ENCODE measurements around the gene ZNF23.

ZNF23 gene

DNA sequence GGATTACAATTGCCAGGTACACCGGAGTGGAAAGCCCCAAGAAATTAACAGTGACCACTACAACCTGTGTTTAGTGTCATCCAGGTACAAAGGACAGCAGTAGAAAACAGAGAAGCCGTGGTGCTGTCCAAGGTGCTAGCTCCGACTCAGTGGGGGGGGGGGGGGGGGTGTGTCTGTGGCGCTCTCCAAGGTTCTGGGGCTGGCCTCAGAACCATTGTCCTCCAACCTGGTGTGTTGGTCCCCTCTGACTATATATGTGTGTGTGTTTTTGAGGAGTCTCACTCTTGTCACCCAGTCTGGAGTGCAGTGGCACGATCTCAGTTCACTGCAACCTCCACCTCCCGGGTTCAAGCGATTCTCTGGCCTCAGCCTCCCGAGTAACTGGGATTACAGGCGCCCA is 5.8 kb upstream of the ZNF23 start:
- DNase-seq (ENCODE audit: low read depth) = peak; percentile 7

DNA sequence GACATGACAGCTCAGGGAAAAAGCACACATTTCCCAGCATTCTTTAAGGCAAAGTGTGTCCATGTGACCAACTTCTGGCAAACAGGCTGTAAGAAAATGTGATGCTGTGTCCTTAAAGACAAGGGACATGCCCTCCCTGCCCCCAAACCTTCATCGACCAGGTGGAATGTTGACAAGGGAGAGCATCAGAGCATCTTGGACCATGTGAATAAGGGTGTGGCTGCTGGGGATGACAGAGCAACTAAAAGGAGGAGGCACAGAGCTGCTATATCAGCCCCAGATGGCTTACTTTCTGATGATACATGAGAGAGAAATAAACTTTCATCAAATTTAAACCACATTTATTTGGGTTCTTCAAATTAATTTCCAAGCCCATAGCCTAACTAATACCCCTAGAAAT is 2.2 kb upstream of the ZNF23 start:
- no peak for DNase-seq (ENCODE audit: low read depth)

DNA sequence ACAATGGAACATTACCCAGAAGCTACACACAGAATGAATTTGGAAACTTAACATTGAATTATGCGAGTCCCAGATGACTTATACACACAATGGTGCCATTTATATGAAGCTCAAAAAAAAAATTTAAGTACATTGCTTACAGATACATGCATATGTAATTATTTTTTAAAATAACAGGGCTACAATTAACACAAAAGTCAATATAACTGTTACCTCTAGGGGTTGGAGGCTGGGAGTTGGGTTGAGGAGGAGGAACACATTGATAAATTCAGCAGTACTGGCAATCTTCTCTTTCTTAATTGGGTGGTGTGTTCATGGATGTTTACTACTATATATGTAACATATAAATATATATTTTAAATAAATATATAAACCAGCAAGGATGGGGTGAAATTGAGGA is 1.1 kb downstream of the ZNF23 start:
- DNase-seq (ENCODE audit: low read depth) = no peak

DNA sequence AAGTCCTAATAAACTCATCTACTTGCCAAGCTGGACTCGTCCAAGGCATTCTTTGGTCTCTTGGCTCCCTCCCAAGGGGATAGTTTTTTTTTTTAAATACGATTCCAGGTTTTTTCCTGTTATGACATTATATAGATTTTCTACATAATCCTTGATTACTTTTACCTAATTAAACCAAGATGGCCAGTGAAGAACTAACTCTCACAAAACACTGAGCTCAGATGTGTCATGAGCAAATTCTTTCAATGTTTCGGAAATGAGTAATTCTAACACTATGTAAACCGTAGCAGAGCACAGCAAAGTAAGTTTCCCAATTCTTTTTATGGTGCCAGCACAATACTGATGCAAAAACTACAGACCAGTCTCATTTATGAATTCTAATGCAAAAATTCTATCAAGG is 1.8 kb downstream of the ZNF23 start:
- DNase-seq (ENCODE audit: low read depth) = no peak

DNA sequence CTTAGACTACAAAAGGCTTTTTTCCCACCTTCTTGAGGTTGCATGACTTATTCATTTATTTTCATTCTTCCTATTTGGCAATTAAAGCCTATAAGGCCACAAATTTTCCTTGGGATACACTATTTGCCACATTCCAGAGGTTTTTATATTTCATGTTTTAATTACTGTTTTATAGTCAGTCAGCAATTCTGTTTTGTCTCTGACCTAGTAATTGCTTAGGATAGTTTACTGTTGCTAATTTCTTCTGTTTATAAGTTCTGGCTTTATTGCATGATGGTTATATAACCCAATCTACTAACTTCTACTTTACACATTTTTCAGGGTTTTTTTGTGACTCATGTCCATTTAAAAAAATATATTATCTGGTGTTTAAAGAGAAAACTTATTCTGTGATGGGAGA is 2.5 kb downstream of the ZNF23 start:
- DNase-seq (ENCODE audit: low read depth) = no peak

DNA sequence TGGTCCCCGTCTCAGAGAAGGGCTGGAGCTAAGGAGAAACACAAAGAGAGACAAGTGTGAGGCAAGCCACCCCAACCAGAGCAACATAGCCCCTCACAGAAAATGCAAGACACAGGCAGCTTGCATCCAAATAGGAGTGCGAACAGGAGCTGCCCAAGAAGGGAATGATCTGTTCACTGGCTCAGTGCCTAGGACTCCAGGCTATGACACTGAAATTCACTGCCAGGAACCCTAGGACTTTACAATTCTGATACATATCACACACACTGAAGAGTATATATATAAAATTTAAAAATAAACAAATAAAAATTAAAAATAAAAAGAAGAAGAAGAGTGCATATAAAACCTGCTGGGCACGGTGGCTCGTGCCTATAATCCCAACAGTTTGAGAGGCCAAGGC is 5.2 kb downstream of the ZNF23 start:
- DNase-seq (ENCODE audit: low read depth) = no peak

DNA sequence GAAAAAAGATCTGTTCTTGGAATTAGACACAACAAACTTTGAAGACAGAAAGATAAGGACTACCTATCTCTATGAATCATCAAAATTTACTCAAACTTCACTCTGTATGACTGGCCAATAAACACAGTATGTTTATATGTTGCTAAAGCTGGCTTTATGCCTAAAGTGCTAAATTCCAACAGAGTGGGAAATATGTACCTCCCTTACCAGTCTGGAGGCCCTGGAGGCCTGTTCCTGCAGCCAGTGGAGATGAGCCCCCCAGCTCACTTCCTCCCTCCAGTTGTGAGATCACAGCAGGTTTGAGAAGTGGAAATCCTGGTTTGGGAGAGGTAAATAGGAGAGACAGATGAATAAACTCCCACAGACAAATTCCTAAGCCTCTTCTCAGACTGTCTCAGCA is 9.0 kb downstream of the ZNF23 start:
- no peak for DNase-seq (ENCODE audit: low read depth)

DNA sequence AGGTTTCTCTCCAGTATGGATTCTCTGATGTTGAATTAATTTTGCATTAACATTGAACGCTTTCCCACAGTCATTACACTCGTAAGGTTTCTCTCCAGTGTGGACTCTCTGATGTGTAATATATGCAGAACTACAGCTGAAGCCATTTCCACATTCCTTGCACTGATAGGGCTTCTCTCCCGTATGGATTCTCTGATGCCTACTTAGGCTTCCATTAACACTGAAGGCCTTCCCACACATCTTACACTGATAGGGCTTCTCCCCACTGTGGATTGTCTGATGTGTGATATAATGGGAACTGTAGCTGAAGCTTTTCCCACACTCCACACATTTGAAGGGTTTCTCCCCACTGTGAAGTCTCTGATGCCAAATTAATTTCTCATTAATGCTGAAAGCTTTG is 13.0 kb downstream of the ZNF23 start:
- no peak for DNase-seq (ENCODE audit: low read depth)

DNA sequence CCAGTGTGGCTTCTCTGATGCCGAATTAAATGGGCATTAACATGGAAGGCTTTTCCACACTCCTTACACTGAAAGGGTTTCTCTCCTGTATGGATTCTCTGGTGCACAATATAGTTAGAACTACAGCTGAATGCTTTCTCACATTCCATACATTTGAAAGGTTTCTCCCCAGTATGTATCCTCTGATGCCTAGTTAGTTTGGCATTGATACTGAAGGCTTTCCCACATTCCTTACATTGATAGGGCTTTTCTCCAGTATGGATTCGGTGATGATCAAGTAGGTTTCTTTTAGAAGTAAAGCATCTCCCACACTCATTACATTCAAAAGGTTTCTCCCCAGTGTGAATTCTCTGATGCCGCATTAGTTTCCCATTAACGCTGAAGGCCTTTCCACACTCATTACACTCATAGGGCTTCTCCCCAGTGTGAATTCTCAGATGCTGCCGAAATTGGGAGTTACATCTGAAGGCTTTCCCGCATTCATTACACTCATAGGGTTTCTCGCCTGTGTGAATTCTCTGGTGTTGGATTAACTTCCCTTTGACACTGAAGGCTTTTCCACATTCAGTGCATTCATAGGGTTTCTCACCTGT is 13.7 kb downstream of the ZNF23 start:
- no peak for DNase-seq (ENCODE audit: low read depth)

DNA sequence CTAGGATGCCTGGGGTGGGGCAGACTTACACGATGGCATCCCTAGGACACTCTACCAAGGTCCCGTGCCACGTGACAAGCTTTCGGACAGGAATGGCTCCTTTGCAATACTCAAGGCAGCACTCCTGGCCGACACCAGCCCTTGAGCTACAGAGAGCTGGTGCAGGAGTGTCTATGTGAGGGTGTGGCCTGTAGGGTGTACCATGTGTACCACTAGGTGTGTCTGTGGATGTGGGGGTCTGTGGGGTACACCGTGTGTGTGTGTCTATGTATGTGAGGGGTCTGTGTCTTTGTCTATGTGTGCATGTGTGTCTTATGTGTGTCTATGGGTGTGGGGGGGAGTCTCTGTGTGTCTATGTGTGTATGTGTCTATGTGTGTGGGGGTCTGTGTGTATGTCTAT is 18.3 kb downstream of the ZNF23 start:
- DNase-seq (ENCODE audit: low read depth) = no peak

DNA sequence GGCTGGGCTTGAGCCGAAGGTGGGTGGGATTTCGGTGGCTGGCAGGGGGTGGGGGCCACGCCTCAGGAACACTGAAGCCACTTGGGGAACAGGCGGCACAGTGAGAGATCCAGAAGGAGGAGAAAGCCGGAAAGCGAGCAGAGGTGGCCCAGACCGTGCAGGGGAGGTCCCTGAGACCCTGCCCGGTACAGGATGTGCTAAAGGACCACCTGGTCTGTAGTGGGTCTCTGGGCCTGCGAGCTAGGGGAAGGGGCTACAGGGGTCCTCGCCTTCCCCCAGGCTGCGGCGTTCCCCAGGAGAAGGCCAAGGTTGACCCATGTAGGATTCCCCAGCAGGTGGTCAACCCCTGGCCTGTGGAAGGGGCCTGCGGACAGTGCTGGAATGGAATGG is 20.0 kb downstream of the ZNF23 start, which contains the start of gene TLE7:
TSS of gene TLE7 (minus strand) at position 4 of the 390 bp plus-strand sequence. CDS start 8,730 bp downstream, outside the sequence.
- no peak for DNase-seq (ENCODE audit: low read depth)

DNA sequence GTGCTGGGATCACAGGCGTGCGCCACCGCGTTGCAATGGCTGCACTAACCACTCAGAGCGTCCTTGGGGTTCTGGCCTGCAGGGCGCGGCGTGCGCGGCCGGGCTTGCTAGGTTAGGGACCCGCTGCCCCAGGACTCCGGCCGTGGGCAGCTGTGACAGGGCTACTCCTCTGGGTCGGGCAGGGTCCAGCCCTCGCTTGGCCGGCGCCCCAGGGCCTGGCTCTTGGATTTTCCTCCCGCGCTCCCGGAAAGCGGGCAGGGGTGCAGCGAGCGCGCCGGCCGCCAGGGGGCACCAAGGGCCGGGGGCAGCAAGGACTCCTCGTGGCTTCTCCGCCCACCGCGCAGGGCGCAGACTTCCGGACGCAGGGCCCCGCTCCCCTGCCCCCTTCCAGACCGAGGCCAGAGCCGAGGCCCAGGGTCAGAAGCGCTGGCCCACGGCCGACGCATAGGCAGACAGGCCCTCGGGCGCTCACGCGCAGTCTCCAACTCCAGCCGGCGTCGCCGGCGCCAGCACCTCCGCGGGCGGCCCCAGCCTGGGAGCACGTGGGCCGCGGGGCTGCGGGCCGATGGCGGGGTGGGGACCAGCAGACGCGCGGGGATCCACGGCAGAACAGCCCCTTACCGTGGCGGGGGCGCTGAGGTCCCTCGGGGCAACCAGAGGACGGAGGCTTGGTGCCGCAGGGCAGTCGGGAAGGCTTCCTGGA is 20.5 kb downstream of the ZNF23 start:
- DNase-seq (ENCODE audit: low read depth) = no peak

DNA sequence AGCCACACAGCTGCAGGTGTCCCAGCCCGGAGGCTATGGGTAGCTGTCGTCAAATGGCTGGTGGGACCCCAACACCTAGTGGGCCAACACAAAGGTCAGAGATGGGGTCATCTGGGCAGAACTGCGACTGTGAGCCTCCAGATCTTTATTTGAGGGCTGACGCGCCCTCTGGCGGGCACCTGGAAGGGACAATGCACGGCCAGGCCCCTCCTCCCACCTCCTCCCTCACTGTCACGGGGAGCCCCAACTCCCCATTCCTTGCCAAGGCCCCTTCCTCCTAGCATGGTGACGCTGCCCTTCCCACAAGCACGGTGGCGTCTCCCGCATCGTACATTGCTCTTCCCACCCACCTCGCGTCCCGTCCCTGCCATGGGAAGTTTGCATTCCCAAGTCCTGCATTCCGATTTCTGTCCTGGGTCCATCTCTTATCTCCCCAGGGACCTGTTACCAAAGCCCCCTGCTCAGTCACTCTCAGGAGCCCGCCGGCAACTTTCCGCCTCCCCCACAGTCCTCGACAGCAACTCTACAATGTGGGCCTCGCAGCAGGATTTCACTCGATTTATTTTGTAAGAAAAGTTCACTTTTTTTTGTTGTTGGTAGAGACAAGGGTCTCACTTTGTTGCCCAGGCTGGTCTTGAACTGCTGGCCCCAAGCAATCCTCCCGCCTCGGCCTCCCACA is 21.2 kb downstream of the ZNF23 start:
- no peak for DNase-seq (ENCODE audit: low read depth)

DNA sequence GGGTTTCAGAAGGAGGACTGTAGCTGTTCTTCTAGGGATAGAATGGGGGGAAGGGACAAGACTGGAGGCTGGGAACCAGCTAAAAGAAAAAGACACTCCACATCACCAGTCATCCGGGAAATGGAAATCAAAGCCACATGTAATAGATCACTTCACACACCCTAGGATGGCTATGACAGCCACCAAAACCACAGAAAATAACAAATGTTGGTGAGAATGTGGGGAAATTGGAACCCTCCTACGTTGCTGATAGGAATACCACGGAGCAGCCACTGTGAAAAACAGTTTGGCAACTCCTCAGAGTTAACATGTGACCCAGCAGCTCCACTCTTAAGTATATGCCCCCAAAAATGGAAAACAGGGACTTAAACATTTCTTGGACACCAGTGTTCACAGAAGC is 22.5 kb downstream of the ZNF23 start:
- DNase-seq (ENCODE audit: low read depth) = no peak

DNA sequence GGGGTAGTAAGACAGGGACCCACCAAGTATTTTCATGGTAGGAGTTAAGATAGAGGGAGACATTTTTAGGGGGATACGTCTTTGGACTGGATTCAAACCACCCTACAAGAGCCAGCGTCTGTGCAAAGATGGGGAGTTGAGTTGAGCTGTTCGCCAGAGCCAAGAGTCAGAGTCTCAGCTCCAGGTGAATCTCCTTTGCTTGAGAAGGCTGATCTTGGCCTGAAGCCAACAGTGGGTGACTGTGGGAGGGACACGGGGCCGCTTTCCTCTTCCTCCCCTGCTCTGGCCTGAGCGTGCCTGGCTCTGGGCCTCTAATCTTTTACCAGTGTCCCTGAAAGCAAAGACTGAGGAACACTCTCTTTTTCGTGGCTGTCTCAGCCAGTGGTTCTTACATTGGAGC is 25.6 kb downstream of the ZNF23 start:
- no peak for DNase-seq (ENCODE audit: low read depth)

DNA sequence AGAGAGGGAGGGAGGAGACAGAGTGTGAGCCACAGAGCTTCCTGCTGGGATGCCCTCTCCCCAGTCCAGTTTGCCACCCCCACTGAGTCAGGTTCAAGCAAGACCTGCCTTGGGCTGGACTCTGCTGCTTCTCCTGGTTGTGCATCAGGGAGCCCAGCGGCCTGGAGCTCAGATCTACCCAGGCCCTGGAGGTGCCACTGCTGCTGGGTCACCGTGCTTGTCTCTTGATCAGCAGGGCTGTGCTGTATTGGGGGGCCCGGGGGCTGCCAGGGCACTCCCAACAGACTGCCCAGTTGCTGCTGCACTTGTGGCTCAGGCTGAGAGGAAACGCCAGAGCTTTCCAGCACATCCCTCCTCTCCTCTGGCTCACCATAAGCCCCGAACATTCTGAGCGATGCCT is 29.1 kb downstream of the ZNF23 start:
- no peak for DNase-seq (ENCODE audit: low read depth)

DNA sequence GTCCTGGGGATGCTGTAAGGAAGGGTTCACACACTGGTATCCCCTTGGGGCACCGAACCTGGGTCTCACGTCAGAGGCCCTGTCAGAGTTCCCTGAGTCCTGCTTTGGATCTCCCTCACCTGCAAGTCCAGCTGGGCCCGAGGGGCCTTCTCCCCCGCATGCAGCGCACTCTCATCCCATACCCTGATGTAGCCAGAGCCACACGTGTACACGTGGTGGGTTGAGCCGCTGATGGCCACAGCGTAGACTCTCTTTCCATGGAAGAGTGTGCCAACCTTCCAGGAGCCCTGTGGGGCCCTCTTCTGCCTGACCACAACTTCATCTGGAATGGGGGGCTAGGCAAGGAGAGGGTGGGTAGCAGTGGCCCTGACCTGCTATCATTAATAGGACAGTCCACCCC is 30.1 kb downstream of the ZNF23 start:
- no peak for DNase-seq (ENCODE audit: low read depth)

DNA sequence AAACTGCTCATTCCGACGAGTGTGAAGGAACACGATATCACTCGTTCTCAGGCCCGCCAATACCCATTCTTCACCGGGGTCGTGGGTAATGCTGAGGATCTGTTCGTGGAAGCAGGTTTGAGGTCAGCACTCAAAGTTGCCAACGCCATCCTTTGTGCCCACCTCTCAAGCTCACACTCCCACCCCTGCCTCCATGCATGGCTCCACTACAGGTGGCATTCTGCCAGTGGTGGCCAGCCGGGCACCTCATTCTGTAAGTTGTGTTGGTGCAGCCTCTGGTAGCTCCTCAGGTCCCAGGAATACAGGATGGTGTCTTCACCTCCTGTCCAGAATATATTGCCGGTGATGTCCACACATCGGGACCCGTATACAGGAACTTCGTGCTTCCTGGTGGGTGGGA is 30.9 kb downstream of the ZNF23 start:
- no peak for DNase-seq (ENCODE audit: low read depth)

DNA sequence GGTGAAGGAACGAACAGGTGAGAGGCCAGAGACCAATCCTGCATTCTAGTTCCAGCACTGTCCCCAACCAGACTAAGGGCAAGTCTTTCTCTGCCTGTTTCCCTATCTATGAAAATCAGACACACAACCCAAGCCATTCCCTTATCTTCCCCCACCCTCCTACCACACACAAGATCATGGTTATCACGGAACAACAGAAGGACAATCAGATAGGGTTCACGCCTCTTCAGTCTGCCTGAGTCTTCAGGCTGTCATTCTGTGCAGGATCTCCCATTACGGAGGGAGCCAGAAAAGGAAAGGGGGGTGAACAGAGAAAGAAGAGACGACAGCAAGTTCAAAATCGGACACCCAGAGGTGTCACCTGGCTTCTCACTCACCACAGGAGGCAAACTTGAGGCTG is 31.3 kb downstream of the ZNF23 start:
- no peak for DNase-seq (ENCODE audit: low read depth)

DNA sequence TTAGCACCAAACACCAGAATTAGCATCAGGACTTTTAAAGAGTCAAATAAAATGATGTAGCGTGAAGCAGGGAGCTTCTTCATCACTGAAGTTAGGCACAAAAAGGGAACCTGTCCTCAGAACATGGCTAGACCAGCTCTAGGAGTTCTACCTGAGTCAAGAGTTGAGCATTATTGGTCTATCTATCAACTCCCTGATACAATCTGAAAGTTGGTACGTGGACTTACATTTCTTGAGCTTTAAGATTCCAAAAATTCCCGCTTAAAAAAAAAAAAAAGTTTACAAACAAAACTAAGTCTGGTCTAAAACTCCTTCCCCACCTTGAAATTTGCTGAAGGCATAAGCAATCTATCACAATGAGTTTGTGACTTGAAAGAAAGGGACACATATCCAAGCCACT is 32.5 kb downstream of the ZNF23 start:
- no peak for DNase-seq (ENCODE audit: low read depth)

DNA sequence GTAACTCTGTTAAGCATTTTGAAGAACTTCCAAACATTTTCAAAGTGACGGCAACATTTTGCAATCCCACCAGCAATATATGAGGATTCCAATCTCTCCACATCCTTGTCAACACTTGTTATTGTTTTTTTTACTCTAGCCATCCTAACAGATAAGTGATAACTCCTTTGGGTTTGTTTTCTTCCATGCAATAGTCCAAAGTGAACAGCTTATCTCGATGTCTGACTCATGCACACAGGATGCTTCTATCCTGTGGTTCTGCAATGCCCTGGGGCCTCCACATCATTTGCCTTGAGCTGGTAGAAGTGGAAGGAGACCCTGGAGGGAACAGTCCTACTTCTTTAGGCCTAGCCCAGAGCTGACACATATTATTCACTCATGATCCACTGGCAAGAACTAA is 33.2 kb downstream of the ZNF23 start:
- no peak for DNase-seq (ENCODE audit: low read depth)

DNA sequence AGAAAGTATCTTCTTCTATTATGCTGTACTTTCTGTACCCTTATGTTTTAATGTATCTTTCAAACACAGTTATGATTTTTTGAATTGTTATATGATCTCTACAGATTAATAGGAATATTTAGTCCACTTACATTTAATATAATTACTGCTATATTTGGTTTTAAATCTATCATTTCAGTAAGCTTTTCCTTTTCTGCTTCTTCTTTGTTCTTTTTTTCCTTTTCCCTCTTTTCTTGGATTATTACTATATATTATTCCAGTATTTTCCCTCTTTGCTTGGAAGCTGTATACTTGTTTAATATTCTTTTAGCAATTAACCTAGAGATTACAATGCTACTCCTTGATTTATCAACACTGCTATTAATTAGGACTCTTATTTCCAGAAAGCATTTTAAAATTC is 33.7 kb downstream of the ZNF23 start:
- no peak for DNase-seq (ENCODE audit: low read depth)

DNA sequence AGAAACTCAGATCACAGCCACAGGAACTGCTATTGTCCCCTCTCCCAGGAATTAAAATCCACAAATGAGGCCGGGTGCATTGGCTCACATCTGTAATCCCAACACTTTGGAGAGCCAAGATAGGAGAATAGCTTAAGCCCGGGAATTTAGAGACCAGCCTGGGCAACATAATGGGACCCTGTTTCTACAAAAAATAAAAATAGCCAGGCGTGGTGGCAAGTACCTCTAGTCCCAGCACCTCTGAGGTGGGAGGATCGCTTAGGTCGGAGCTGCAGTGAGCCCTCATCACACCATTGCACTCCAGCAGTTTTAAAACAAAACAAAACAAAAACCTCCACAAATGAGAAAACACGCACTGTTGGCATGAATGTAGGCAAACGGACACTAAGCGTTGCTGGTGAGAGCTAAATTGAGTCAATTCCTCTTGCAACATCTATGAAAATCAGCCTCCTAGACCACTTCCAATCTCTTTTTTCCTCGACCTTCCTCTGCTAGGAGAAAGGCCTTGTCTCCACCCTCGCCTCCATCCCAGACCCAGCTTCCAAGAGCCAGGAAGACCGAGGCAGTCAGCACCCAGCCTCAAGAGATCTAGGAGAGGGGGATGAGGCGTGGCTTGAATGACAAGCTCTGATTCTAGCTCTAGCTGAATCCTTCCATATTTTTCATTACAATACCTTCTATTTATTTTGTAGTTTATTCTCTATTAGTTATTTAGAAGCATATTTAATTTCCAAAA is 35.0 kb downstream of the ZNF23 start:
- DNase-seq (ENCODE audit: low read depth) = no peak

Measured in T-helper 22 cell (primary cell).